Tibial artery (tissue), 4 donors: ENCODE measurements around the gene SEPHS2.

Experiments used
- DNase-seq, 2 donors: peaks; one replicate each; pipeline ENCODE4 v3.0.0-alpha.2; 2019
- H3K27ac ChIP-seq, 2 donors: fragments of 200-600 bp; sonication (generic) in 1 of 2; 1 replicate in 1 of 2; 2 replicates in 1 of 2; pipeline ENCODE4 v1.5.1; 2018 to 2019; ENCODE audit warnings: mild to moderate bottlenecking in 1 of 2
- H3K27me3 ChIP-seq, 2 donors: fragments of 200-600 bp; sonication (generic) in 1 of 2; one replicate each; pipeline versions ENCODE4 v1.5.1 to v1.6.0; 2016 to 2019
- H3K36me3 ChIP-seq, 3 donors: fragments of 200-600 bp; sonication (generic) in 2 of 3; one replicate each; pipeline ENCODE4 v1.5.1; 2016 to 2019; ENCODE audit warnings: mild to moderate bottlenecking in 2 of 3
- H3K4me1 ChIP-seq, 4 donors: fragments of 200-600 bp; sonication (generic) in 2 of 4; 1 replicate in 3 of 4; 2 replicates in 1 of 4; pipeline ENCODE4 v1.5.1; 2016 to 2019
- H3K4me3 ChIP-seq, 2 donors: fragments of 200-600 bp; sonication (generic) in 1 of 2; 1 replicate in 1 of 2; 2 replicates in 1 of 2; pipeline ENCODE4 v1.5.1; 2018 to 2019; ENCODE audit warnings: mild to moderate bottlenecking in 2 of 2
- H3K9me3 ChIP-seq, 3 donors: fragments of 200-600 bp; sonication (generic) in 1 of 3; one replicate each; pipeline ENCODE4 v1.5.1; 2016 to 2019
- CTCF ChIP-seq, 2 experiments: fragments of 200-600 bp in 1 of 2; fragments of 450-650 bp in 1 of 2; IDR thresholded peaks; one replicate each; pipeline ENCODE4 v1.5.1; 2017 to 2019; ENCODE audit warnings: antibody characterized with exemption in 2 of 2, mild to moderate bottlenecking in 1 of 2, moderate library complexity in 1 of 2
- intact Hi-C: fragments of 100-400 bp; cut with DNase I; formaldehyde crosslinking; loops from one replicate; pipeline ENCODE4 v1.15.0; 2023; ENCODE audit warnings: low total_unique reads

Gene SEPHS2

GRCh38 chr16:30449116-30449435 lies 3.4 kb upstream of the SEPHS2 start:
- intact Hi-C loops: loop anchor here (5.0 kb wide), 1 partner anchor 78 kb away; the partner anchor contains the start of gene ZNF768
- no peak for TF ChIP-seq CTCF (IDR thresholded peaks at IDR 0.05)

GRCh38 chr16:30447512-30448226 lies 2.0 kb upstream of the SEPHS2 start:
- TF ChIP-seq CTCF (IDR thresholded peaks at IDR 0.05): no peak
- intact Hi-C loops: loop anchor here (5.0 kb wide), 1 partner anchor 80 kb away; the partner anchor contains the start of gene ZNF768

More at GRCh38 chr16:30449116-30449435, 3.4 kb upstream of the SEPHS2 start:
- H3K4me1 ChIP-seq: peaks cover 0 to 17% (median 13%) of the 10 kb centered on the region in 4 donors
- H3K9me3 ChIP-seq: no peaks in the 10 kb centered on the region
- DNase-seq: no peak
- no peak overlapping the region for H3K4me3 ChIP-seq
- H3K36me3 ChIP-seq: no peaks in the 10 kb centered on the region
- peaks cover 0 to 6% of the 10 kb centered on the region in 2 donors for H3K27me3 ChIP-seq
- no peak overlapping the region for H3K27ac ChIP-seq

GRCh38 chr16:30446203-30446595 lies 525 bp upstream of the SEPHS2 start:
- Histone ChIP-seq H3K4me1 (peaks cover 0 to 23% (median 15%) of the 10 kb centered on the region in 4 donors), H3K4me3 (peak overlapping the region; percentile 75 to 94), H3K27ac (peak overlapping the region; percentile 92 to 93), H3K27me3 (peaks cover 0 to 6% of the 10 kb centered on the region in 2 donors), H3K36me3 (peaks cover 0 to 15% (median 10%) of the 10 kb centered on the region in 3 donors), H3K9me3 (no peaks in the 10 kb centered on the region)
- DNase-seq: no peak
- no peak for TF ChIP-seq CTCF (IDR thresholded peaks at IDR 0.05)
- intact Hi-C loops: loop anchor here (5.0 kb wide), 1 partner anchor 81 kb away; the partner anchor contains the start of gene ZNF768

More at GRCh38 chr16:30447512-30448226, 2.0 kb upstream of the SEPHS2 start:
- H3K9me3 ChIP-seq: no peaks in the 10 kb centered on the region
- no peak overlapping the region for H3K27ac ChIP-seq
- peaks cover 0 to 12% (median 10%) of the 10 kb centered on the region in 3 donors for H3K36me3 ChIP-seq
- peaks cover 0 to 6% of the 10 kb centered on the region in 2 donors for H3K27me3 ChIP-seq
- no peak overlapping the region for H3K4me3 ChIP-seq
- peaks cover 0 to 23% (median 15%) of the 10 kb centered on the region in 4 donors for H3K4me1 ChIP-seq
- no peak for DNase-seq

GRCh38 chr16:30445149-30445407 lies 596 bp downstream of the SEPHS2 start:
- peak overlapping the region; percentile 92 to 93 for H3K27ac ChIP-seq
- peaks cover 0 to 15% (median 10%) of the 10 kb centered on the region in 3 donors for H3K36me3 ChIP-seq
- H3K9me3 ChIP-seq: no peaks in the 10 kb centered on the region
- H3K4me3 ChIP-seq: peak overlapping the region; percentile 75 to 94
- intact Hi-C loops: loop anchor here (5.0 kb wide), 1 partner anchor 82 kb away; the partner anchor contains the start of gene ZNF768
- H3K27me3 ChIP-seq: peaks cover 0 to 6% of the 10 kb centered on the region in 2 donors
- H3K4me1 ChIP-seq: peaks cover 0 to 23% (median 15%) of the 10 kb centered on the region in 4 donors
- DNase-seq: no peak
- no peak for TF ChIP-seq CTCF (IDR thresholded peaks at IDR 0.05)

- H3K4me1 ChIP-seq: peaks cover 0 to 23% (median 15%) of the 10 kb centered on the region in 4 donors
- no peaks in the 10 kb centered on the region for H3K9me3 ChIP-seq
- H3K4me3 ChIP-seq: peak overlapping the region; percentile 75 to 94
- H3K27me3 ChIP-seq: peaks cover 0 to 6% of the 10 kb centered on the region in 2 donors
- peaks cover 0 to 15% (median 10%) of the 10 kb centered on the region in 3 donors for H3K36me3 ChIP-seq
- no peak for DNase-seq
- TF ChIP-seq CTCF (IDR thresholded peaks at IDR 0.05): no peak
- intact Hi-C loops: loop anchor here (5.0 kb wide), 1 partner anchor 83 kb away; the partner anchor contains the start of gene ZNF768
- H3K27ac ChIP-seq: peak overlapping the region; percentile 92 to 93
These were observed 1.2 kb downstream of the SEPHS2 start for GRCh38 chr16:30444231-30445148.
